Thyroid gland (tissue), 4 donors: ENCODE measurements around the gene BTBD9.

Experiments used
- CTCF ChIP-seq, 6 experiments: fragments of 200-600 bp in 3 of 6; fragments of 450-650 bp in 3 of 6; sonication (generic) in 3 of 6; IDR thresholded peaks; one replicate each; pipeline ENCODE4 v1.5.1; 2016 to 2019; ENCODE audit warnings: antibody characterized with exemption in 6 of 6, mild to moderate bottlenecking in 2 of 6, inconsistent platforms in 1 of 6, moderate library complexity in 1 of 6
- POLR2A ChIP-seq, 2 donors: fragments of 450-650 bp; IDR thresholded peaks; one replicate each; pipeline ENCODE4 v1.6.1; 2017; ENCODE audit warnings: antibody characterized with exemption in 2 of 2, mild to moderate bottlenecking in 2 of 2, moderate library complexity in 1 of 2

GRCh38 chr6:38505826-38506225 lies 133.9 kb downstream of the BTBD9 start:
- no peak for TF ChIP-seq CTCF (IDR thresholded peaks at IDR 0.05)
- no peak for TF ChIP-seq POLR2A (IDR thresholded peaks at IDR 0.05)
